HepG2 (cell line): ENCODE results near the gene LRRC3. TPM values are rescaled to one million over a fixed set of nuclear protein-coding genes. Genes with fewer than 3 reads are reported as not detected.

ENCODE experiments used
- ATAC-seq: fragments of 200-7000 bp; cut with Tn5 transposase; 3 replicates; pipeline ENCODE4 v1.9.1; 2020; ENCODE audit warnings: mild to moderate bottlenecking, moderate library complexity
- BruUV-seq: library from RNA; stranded (reverse); fragments of 400-500 nt; replicated peaks from 2 replicates; lab custom pipeline; 2021; lab: Mats Ljungman, UMichigan
- CTCF ChIA-PET: fragments of 300-600 bp; formaldehyde crosslinking; extraction: SDS; loops from one replicate; lab custom pipeline; 2021; ENCODE audit warnings: low total read pairs, inconsistent platforms, low intra/inter-chr PET ratio; lab: Yijun Ruan, JAX
- POLR2A ChIA-PET: fragments of 350-600 bp; sonication (Branson Sonifier 250); formaldehyde crosslinking; loops from one replicate; lab custom pipeline; 2020; ENCODE audit warnings: antibody characterized with exemption, inconsistent platforms; lab: Yijun Ruan, JAX
- DNase-seq: peaks from one replicate; pipeline ENCODE4 v3.0.0-alpha.2; 2015; ENCODE audit warnings: low spot score
- FAIRE-seq: peaks from 3 replicates; lab custom pipeline; 2011; peaks lifted over from hg19 to GRCh38; lab: Jason Lieb, UNC
- H2AFZ ChIP-seq: one replicate; pipeline ENCODE4 v1.6.1; 2011; ENCODE audit warnings: low read length, inconsistent platforms
- H3K27ac ChIP-seq: fragments of 300-600 bp; 3 replicates; pipeline ENCODE4 v1.8.0; 2011; ENCODE audit warnings: mixed run types, mild to moderate bottlenecking, mixed read lengths, low read length, inconsistent platforms; ENCODE audit not compliant: insufficient read depth; ENCODE audit errors: extremely low read length
- H3K27me3 ChIP-seq, 2 experiments: fragments of 200-600 bp in 1 of 2; 2 replicates in 1 of 2; 3 replicates in 1 of 2; pipeline versions ENCODE4 v1.6.0 to v1.8.0; 2011; ENCODE audit warnings: low read length in 2 of 2, mild to moderate bottlenecking in 2 of 2, moderate library complexity in 2 of 2, inconsistent platforms in 1 of 2; ENCODE audit not compliant: insufficient read depth in 2 of 2, control insufficient read depth in 1 of 2
- H3K36me3 ChIP-seq, 2 experiments: fragments of 200-600 bp in 1 of 2; replicated peaks in 1 of 2; 2 replicates in 1 of 2; 3 replicates in 1 of 2; pipeline versions ENCODE4 v1.5.1 to v1.8.0; 2011; ENCODE audit warnings: low read length in 2 of 2, inconsistent platforms in 1 of 2; ENCODE audit not compliant: insufficient read depth in 2 of 2, control insufficient read depth in 1 of 2
- H3K4me1 ChIP-seq: 2 replicates; pipeline ENCODE4 v1.5.1; 2012; ENCODE audit warnings: low read length, inconsistent platforms; ENCODE audit not compliant: insufficient read depth
- H3K4me2 ChIP-seq: 2 replicates; pipeline ENCODE4 v1.6.0; 2011; ENCODE audit warnings: low read depth, low read length, inconsistent platforms
- H3K4me3 ChIP-seq, 3 experiments: fragments of 200-600 bp in 1 of 3; sonication (generic), shearing (Covaris generic) in 1 of 3; replicated peaks in 1 of 3; 2 replicates each; pipeline ENCODE4 v1.5.1; 2011 to 2016; ENCODE audit warnings: low read length in 3 of 3, inconsistent platforms in 2 of 3, low read depth in 2 of 3, mild to moderate bottlenecking in 2 of 3, control low read depth in 1 of 3, mixed read lengths in 1 of 3; ENCODE audit not compliant: insufficient read depth in 1 of 3
- H3K79me2 ChIP-seq: one replicate; pipeline ENCODE4 v1.6.1; 2011; ENCODE audit warnings: low read length, inconsistent platforms; ENCODE audit not compliant: insufficient read depth
- H3K9ac ChIP-seq: 2 replicates; pipeline ENCODE4 v1.6.0; 2011; ENCODE audit warnings: mild to moderate bottlenecking, low read depth, low read length, inconsistent platforms; ENCODE audit not compliant: insufficient read depth
- H3K9me3 ChIP-seq: 2 replicates; pipeline ENCODE4 v1.5.1; 2012; ENCODE audit warnings: mild to moderate bottlenecking, low read length
- H4K20me1 ChIP-seq: 2 replicates; pipeline ENCODE4 v1.6.0; 2011; ENCODE audit warnings: inconsistent platforms, mild to moderate bottlenecking, low read length, moderate library complexity; ENCODE audit not compliant: insufficient read depth
- HMGA1 ChIP-seq: sonication (generic); formaldehyde crosslinking; conservative IDR thresholded peaks from 2 replicates; pipeline ENCODE4 v1.4.0; 2020; ENCODE audit warnings: missing genetic modification reagents
- JUNB ChIP-seq: sonication (generic); formaldehyde crosslinking; IDR thresholded peaks from 2 replicates; pipeline ENCODE4 v1.8.0; 2022; ENCODE audit warnings: missing genetic modification reagents, mild to moderate bottlenecking, borderline replicate concordance
- MTA3 ChIP-seq: sonication (generic); formaldehyde crosslinking; IDR thresholded peaks from 2 replicates; pipeline ENCODE4 v1.4.0; 2020; ENCODE audit warnings: missing genetic modification reagents
- SOX13 ChIP-seq, 3 experiments: fragments of 450-650 bp in 1 of 3; sonication (generic) in 1 of 3; formaldehyde crosslinking in 1 of 3; IDR thresholded peaks in 2 of 3; conservative IDR thresholded peaks in 1 of 3; 2 replicates each; pipeline versions ENCODE4 v1.5.0 to v1.6.1; 2016 to 2020; ENCODE audit warnings: antibody characterized with exemption in 1 of 3, mild to moderate bottlenecking in 1 of 3, missing compliant biosample characterization in 1 of 3, missing genetic modification reagents in 1 of 3, moderate library complexity in 1 of 3
- ZNF136 ChIP-seq: sonication (generic); formaldehyde crosslinking; IDR thresholded peaks from 2 replicates; pipeline ENCODE4 v1.8.1; 2022; ENCODE audit warnings: low read depth, mild to moderate bottlenecking, moderate library complexity, missing genetic modification reagents
- ZNF441 ChIP-seq: sonication (generic); formaldehyde crosslinking; IDR thresholded peaks from 2 replicates; pipeline ENCODE4 v1.7.0; 2021; ENCODE audit warnings: missing genetic modification reagents, borderline replicate concordance
- WGBS: methylation state at CpG from one replicate; pipeline ENCODE4 v1.1.6; 2017; ENCODE audit warnings: low lambda C conversion rate; 5-methylcytosine and 5-hydroxymethylcytosine counted together
- in situ Hi-C: cut with HindIII; loops from 2 replicates; pipeline ENCODE4 v1.10.0; 2017; ENCODE audit warnings: low pct_unique_long_range_greater_than_20kb; ENCODE audit not compliant: extremely low pct_ligation_motif_present
- intact Hi-C: fragments of 100-400 bp; cut with micrococcal nuclease; formaldehyde crosslinking; loops from one replicate; pipeline ENCODE4 v1.10.0; 2022; ENCODE audit not compliant: unreplicated experiment
- polyA plus RNA-seq, 8 experiments: library from polyadenylated mRNA; depleted of rRNA in 3 of 8; stranded (reverse) in 7 of 8; unstranded in 1 of 8; fragments of >200 nt; fragmentation: Illumina TruSeq in 4 of 8; extraction: Trizol in 4 of 8; gene quantifications; 2 replicates each; pipeline versions ENCODE4 v1.2.1 to v1.2.3, GENCODE V29; 2011 to 2016; ENCODE audit warnings: low read depth in 4 of 8, missing spikeins in 1 of 8, mixed read lengths in 1 of 8; ENCODE audit not compliant: insufficient read depth in 1 of 8
- total RNA-seq, 5 experiments: library from RNA; depleted of rRNA; stranded (reverse); fragments of >200 nt; fragmentation: Illumina TruSeq; extraction: Trizol; gene quantifications; 2 replicates each; pipeline ENCODE4 v1.2.3, GENCODE V29; 2016; ENCODE audit warnings: low read depth in 1 of 5
- TF ChIP-seq, protein P1 (sequence below): sonication (generic); formaldehyde crosslinking; IDR thresholded peaks from 2 replicates; pipeline ENCODE4 v1.5.0; 2020; ENCODE audit warnings: mild to moderate bottlenecking, missing genetic modification reagents, moderate library complexity
- TF ChIP-seq, protein P2 (sequence below): sonication (generic); formaldehyde crosslinking; IDR thresholded peaks from 2 replicates; pipeline ENCODE4 v1.5.0; 2020; ENCODE audit warnings: mild to moderate bottlenecking, missing genetic modification reagents

The LRRC3 gene
- total and polyA plus RNA-seq, 2 of the 13 experiments (the other 11 are each of a cell fraction or from before 2014, with no cell fraction given): 4.8 to 16.5 TPM

- Histone ChIP-seq H3K27me3 (peaks cover 1 to 11% of the 10 kb centered on the region in 2 experiments; a peak in 4 of 5 replicates), H3K36me3 (no peaks in the 10 kb centered on the region), H3K4me2 (no peak overlapping the region), H3K9ac (no peak overlapping the region), H3K27ac (no peak overlapping the region), H3K9me3 (peaks cover 6% of the 10 kb centered on the region; the same call in 1 of the 2 replicates), H3K4me1 (no peaks in the 10 kb centered on the region), H3K79me2 (no peaks in the 10 kb centered on the region), H2AFZ (no peak overlapping the region), H3K4me3 (no peak overlapping the region), H4K20me1 (no peaks in the 10 kb centered on the region)
- ChIA-PET CTCF (no interaction called here), POLR2A (no interaction called here)
- TF ChIP-seq JUNB (CRISPR knock-in tag) (no peak), MTA3 (no peak)
- FAIRE-seq: no peak
- ATAC-seq: no peak
- no peak for DNase-seq
- BruUV-seq: no TSS peak
- in situ Hi-C loops (no loop called here), intact Hi-C loops (no loop called here)
- 25% methylated on average over 3 of the region's 12 CpGs for WGBS
Observed at GRCh38 chr21:44423312-44423821, 31.9 kb upstream of the LRRC3 start.

DNA sequence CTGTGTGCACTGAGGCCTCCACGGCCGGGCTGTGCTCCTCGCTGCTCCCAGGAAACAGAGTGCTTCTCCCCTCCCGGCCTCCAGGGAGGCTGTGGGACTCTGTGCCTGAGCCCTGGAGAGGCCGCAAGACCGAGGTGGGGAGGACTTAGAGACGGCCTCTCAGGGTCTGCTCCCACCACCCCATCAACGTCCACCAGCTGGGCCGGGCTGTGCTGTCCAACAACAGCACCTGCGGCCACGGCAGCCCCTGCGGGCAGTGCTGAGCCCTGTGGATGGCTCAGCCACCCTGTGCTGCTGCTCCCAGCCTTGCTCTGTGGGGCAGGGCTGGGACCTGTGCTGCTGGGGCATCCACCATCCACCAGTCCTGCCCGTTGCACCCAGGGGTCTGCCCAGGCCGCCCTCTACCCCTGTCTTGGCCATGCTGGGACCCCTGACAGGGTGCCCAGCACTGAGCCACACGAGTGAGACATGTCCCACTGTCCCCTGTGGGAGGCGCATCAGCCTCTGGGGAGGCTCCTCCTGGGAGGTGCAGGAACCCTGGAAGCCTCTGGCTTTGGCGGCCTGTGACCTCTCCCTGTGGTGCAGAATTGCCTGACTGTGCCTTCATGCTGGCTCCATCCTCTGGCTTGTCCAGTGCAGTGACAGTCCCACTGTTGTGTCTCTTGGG lies 31.2 kb upstream of the LRRC3 start:
- WGBS: 0% methylated on average over 1 of the region's 17 CpGs
- H3K27me3 ChIP-seq: peaks cover 1 to 11% of the 10 kb centered on the region in 2 experiments; a peak in 4 of 5 replicates
- DNase-seq (no peak), ATAC-seq (peak; percentile 31), FAIRE-seq (no peak)
- no peak overlapping the region for H3K4me3 ChIP-seq
- no peaks in the 10 kb centered on the region for H3K79me2 ChIP-seq
- H2AFZ ChIP-seq: no peak overlapping the region
- POLR2A ChIA-PET: no interaction called here
- no peak for TF ChIP-seq HMGA1 (CRISPR knock-in tag)
- TF ChIP-seq, protein P1, sequence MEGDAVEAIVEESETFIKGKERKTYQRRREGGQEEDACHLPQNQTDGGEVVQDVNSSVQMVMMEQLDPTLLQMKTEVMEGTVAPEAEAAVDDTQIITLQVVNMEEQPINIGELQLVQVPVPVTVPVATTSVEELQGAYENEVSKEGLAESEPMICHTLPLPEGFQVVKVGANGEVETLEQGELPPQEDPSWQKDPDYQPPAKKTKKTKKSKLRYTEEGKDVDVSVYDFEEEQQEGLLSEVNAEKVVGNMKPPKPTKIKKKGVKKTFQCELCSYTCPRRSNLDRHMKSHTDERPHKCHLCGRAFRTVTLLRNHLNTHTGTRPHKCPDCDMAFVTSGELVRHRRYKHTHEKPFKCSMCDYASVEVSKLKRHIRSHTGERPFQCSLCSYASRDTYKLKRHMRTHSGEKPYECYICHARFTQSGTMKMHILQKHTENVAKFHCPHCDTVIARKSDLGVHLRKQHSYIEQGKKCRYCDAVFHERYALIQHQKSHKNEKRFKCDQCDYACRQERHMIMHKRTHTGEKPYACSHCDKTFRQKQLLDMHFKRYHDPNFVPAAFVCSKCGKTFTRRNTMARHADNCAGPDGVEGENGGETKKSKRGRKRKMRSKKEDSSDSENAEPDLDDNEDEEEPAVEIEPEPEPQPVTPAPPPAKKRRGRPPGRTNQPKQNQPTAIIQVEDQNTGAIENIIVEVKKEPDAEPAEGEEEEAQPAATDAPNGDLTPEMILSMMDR: 0 out of 2 replicates have a peak, but pooled peaks have one; percentile 7
- no peak for TF ChIP-seq ZNF441 (CRISPR knock-in tag)
- TF ChIP-seq SOX13 (IDR thresholded peaks at IDR 0.05): no peak
- TF ChIP-seq SOX13 (CRISPR knock-in tag; conservative IDR thresholded peaks at IDR 0.05 in 1 of 2, IDR thresholded peaks at IDR 0.05 in 1 of 2): no peak
- TF ChIP-seq ZNF136 (CRISPR knock-in tag): no peak
- TF ChIP-seq, protein P2, sequence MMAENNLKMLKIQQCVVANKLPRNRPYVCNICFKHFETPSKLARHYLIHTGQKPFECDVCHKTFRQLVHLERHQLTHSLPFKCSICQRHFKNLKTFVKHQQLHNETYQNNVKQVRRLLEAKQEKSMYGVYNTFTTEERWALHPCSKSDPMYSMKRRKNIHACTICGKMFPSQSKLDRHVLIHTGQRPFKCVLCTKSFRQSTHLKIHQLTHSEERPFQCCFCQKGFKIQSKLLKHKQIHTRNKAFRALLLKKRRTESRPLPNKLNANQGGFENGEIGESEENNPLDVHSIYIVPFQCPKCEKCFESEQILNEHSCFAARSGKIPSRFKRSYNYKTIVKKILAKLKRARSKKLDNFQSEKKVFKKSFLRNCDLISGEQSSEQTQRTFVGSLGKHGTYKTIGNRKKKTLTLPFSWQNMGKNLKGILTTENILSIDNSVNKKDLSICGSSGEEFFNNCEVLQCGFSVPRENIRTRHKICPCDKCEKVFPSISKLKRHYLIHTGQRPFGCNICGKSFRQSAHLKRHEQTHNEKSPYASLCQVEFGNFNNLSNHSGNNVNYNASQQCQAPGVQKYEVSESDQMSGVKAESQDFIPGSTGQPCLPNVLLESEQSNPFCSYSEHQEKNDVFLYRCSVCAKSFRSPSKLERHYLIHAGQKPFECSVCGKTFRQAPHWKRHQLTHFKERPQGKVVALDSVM (CRISPR knock-in tag): peak; percentile 28; the same call in 1 of the 2 replicates
- H3K36me3 ChIP-seq: no peaks in the 10 kb centered on the region
- intact Hi-C loops: no loop called here
- H3K9me3 ChIP-seq: peaks cover 6% of the 10 kb centered on the region; the same call in 1 of the 2 replicates
- no TSS peak for BruUV-seq
- H3K9ac ChIP-seq: no peak overlapping the region
- no peak overlapping the region for H3K27ac ChIP-seq
- no peaks in the 10 kb centered on the region for H4K20me1 ChIP-seq
- in situ Hi-C loops: no loop called here
- no peak overlapping the region for H3K4me2 ChIP-seq
- CTCF ChIA-PET: no interaction called here
- no peaks in the 10 kb centered on the region for H3K4me1 ChIP-seq
